Prostate gland (tissue), 2 donors: ENCODE results near the gene LDLRAD4. TPM values are rescaled to one million over a fixed set of nuclear protein-coding genes. Genes with fewer than 3 reads are reported as not detected.

ENCODE experiments used
- DNase-seq: peaks from one replicate; pipeline ENCODE4 v3.0.0-alpha.2; 2019; ENCODE audit warnings: low spot score
- H3K27ac ChIP-seq, 2 donors: fragments of 200-600 bp; sonication (generic); 2 replicates each; pipeline ENCODE4 v1.5.1; 2017 to 2019
- H3K27me3 ChIP-seq: fragments of 200-600 bp; sonication (generic); replicated peaks from 2 replicates; pipeline ENCODE4 v1.5.1; 2019; ENCODE audit not compliant: insufficient read depth
- H3K36me3 ChIP-seq, 2 donors: fragments of 200-600 bp; sonication (generic); 1 replicate in 1 of 2; 2 replicates in 1 of 2; pipeline versions ENCODE4 v1.5.1 to v1.8.1; 2017 to 2019
- H3K4me1 ChIP-seq: fragments of 200-600 bp; sonication (generic); replicated peaks from 2 replicates; pipeline ENCODE4 v1.5.1; 2019
- H3K4me3 ChIP-seq, 2 donors: fragments of 200-600 bp; sonication (generic); 2 replicates each; pipeline ENCODE4 v1.5.1; 2017 to 2019
- H3K9me3 ChIP-seq: fragments of 200-600 bp; sonication (generic); 2 replicates; pipeline ENCODE4 v1.5.1; 2017
- POLR2A ChIP-seq: fragments of 450-650 bp; IDR thresholded peaks from one replicate; pipeline ENCODE4 v1.6.1; 2016; ENCODE audit warnings: antibody characterized with exemption, mild to moderate bottlenecking
- POLR2AphosphoS5 ChIP-seq: sonication (generic); formaldehyde crosslinking; IDR thresholded peaks from one replicate; pipeline ENCODE4 v1.6.1; 2017; ENCODE audit warnings: antibody characterized with exemption
- WGBS: methylation state at CpG from one replicate; pipeline ENCODE4 v1.1.5; 2018; 5-methylcytosine and 5-hydroxymethylcytosine counted together
- intact Hi-C: fragments of 100-400 bp; cut with DNase I; formaldehyde crosslinking; loops from one replicate; pipeline ENCODE4 v1.14.2; 2022
- total RNA-seq, 2 donors: library from RNA; depleted of rRNA; stranded (reverse); fragments of >200 nt; gene quantifications; one replicate each; pipeline ENCODE4 v1.1.0, GENCODE V29; 2016
- TF ChIP-seq, protein P1 (sequence below), 4 experiments: fragments of 200-600 bp in 2 of 4; fragments of 450-650 bp in 2 of 4; sonication (generic) in 2 of 4; IDR thresholded peaks; 1 replicate in 3 of 4; 2 replicates in 1 of 4; pipeline ENCODE4 v1.5.1; 2016 to 2019; ENCODE audit warnings: antibody characterized with exemption in 4 of 4, mild to moderate bottlenecking in 2 of 4, moderate library complexity in 2 of 4

LDLRAD4 gene
- total RNA-seq, 2 donors from 2014 or later: 59.9 to 107 TPM

DNA sequence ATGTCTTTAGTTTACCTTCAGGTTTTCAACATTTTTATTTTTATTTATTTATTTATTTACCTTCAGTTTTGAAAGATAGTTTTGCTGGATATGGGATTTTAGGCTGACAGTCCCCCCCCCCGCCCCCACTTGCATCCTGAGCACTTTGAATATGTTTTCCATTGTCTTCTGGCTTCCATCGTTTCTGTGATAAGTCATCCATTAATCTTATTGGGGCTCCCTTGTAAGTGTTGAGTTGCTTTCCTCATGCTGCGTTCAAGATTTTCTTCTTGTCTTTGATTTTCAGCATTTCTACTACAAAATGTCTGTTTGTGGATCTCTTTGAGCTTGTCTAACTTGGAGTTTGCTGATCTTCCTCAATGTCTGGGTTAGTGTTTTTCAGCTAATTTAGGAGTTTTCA, 19.4 kb upstream of the LDLRAD4 start:
- intact Hi-C loops: no loop called here
- DNase-seq: no peak
- Histone ChIP-seq H3K27me3 (no peaks in the 10 kb centered on the region), H3K4me3 (no peak overlapping the region), H3K27ac (no peak overlapping the region), H3K4me1 (no peaks in the 10 kb centered on the region), H3K9me3 (no peaks in the 10 kb centered on the region), H3K36me3 (no peaks in the 10 kb centered on the region)
- TF ChIP-seq POLR2AphosphoS5: no peak
- TF ChIP-seq, protein P1, sequence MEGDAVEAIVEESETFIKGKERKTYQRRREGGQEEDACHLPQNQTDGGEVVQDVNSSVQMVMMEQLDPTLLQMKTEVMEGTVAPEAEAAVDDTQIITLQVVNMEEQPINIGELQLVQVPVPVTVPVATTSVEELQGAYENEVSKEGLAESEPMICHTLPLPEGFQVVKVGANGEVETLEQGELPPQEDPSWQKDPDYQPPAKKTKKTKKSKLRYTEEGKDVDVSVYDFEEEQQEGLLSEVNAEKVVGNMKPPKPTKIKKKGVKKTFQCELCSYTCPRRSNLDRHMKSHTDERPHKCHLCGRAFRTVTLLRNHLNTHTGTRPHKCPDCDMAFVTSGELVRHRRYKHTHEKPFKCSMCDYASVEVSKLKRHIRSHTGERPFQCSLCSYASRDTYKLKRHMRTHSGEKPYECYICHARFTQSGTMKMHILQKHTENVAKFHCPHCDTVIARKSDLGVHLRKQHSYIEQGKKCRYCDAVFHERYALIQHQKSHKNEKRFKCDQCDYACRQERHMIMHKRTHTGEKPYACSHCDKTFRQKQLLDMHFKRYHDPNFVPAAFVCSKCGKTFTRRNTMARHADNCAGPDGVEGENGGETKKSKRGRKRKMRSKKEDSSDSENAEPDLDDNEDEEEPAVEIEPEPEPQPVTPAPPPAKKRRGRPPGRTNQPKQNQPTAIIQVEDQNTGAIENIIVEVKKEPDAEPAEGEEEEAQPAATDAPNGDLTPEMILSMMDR (IDR thresholded peaks at IDR 0.05): no peak
- TF ChIP-seq POLR2A: no peak
- WGBS: 87% methylated on average over 3 of the region's 3 CpGs

DNA sequence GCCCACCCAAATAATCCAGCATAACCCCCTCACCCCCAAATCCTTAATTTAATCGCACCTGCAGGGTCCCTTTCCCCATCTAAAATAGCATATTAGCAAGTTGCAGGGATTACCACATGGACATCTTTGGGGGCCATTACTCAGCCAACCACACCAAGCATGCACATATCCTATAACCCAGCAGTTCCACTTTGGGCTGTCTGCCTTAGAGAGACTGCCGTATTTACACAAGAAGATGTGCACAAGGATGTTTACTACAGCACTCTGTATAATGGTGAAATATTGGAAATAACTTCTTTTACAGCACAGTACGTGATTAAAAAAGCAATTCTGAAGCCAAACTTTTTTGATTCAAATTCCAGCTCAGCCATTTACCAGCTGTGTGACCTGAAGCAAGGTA, 17.3 kb upstream of the LDLRAD4 start:
- no peaks in the 10 kb centered on the region for H3K27me3 ChIP-seq
- no peak for DNase-seq
- intact Hi-C loops: no loop called here
- H3K4me3 ChIP-seq: no peak overlapping the region
- WGBS: 61% methylated on average over 3 of the region's 3 CpGs
- H3K27ac ChIP-seq: no peak overlapping the region
- H3K9me3 ChIP-seq: no peaks in the 10 kb centered on the region
- H3K36me3 ChIP-seq: no peaks in the 10 kb centered on the region
- H3K4me1 ChIP-seq: no peaks in the 10 kb centered on the region
- TF ChIP-seq, protein P1 (IDR thresholded peaks at IDR 0.05): no peak
- no peak for TF ChIP-seq POLR2A

DNA sequence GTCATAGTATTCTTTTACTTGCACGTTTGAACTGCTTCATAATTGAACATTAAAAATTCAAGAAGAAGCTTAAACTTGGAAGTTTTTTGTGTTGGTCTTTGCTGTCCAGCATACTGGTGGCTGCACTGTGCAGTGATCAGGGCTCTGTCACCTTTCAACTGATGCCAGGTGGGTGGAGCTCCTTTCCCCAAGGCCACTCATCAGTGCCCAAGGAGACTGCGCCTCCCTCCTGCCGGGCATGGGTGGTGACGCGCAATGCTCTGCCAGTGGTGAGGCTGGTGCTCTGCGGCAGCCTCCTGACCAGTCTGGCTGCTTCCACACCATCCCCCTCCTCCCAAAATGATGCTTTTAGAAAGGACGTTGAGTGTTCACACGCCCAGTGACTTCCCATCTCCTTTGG, 16.0 kb upstream of the LDLRAD4 start:
- DNase-seq: no peak
- Histone ChIP-seq H3K4me3 (no peak overlapping the region), H3K4me1 (no peaks in the 10 kb centered on the region), H3K27ac (no peak overlapping the region), H3K36me3 (no peaks in the 10 kb centered on the region), H3K27me3 (no peaks in the 10 kb centered on the region), H3K9me3 (no peaks in the 10 kb centered on the region)
- intact Hi-C loops: no loop called here
- 73% methylated on average over 8 of the region's 8 CpGs for WGBS
- TF ChIP-seq, protein P1 (IDR thresholded peaks at IDR 0.05): no peak
- TF ChIP-seq POLR2AphosphoS5: no peak
- no peak for TF ChIP-seq POLR2A

DNA sequence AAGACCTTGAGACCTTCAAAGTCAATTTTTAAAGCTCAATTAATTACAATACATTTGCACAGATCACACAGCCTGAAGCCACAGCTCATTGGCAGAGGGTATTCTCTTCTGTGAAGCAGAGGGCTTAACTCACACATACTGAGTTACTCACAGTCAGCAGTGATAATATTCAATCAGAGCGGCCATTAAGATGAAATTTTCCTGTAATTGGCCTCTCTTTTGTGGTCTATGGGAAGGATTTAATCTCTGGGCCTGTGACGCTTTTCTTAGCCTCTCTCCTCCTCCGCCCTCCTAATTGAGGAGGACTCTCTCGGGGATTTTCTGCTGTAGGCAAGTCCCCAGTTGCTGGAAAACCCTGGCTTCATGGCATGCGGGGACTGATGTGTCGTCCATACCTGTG, 12.3 kb upstream of the LDLRAD4 start:
- 78% methylated on average over 6 of the region's 6 CpGs for WGBS
- no peak for DNase-seq
- Histone ChIP-seq H3K27ac (no peak overlapping the region), H3K36me3 (no peaks in the 10 kb centered on the region), H3K4me1 (no peaks in the 10 kb centered on the region), H3K4me3 (no peak overlapping the region), H3K27me3 (no peaks in the 10 kb centered on the region), H3K9me3 (no peaks in the 10 kb centered on the region)
- TF ChIP-seq POLR2A (no peak), POLR2AphosphoS5 (no peak)
- TF ChIP-seq, protein P1 (IDR thresholded peaks at IDR 0.05): no peak
- intact Hi-C loops: no loop called here

DNA sequence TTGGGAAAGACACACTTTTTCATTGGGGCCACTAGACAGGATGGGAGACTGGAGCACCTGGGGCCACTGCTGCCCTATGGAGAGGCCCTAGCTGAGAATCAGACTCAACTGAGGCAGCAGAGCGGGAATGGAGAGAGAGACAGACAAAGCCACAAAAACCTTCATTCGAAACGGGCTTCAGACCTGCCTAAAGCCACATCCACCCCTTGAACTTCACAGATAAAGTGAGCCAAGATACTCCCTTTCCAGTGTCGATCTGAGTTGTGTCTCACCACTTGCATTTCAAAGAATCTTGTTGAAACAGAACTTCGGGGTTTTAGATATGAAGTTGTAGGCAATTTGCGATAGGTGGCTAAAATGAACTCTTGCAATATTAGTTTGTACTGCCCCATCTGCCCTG, 11.3 kb upstream of the LDLRAD4 start:
- Histone ChIP-seq H3K27me3 (no peaks in the 10 kb centered on the region), H3K4me1 (no peaks in the 10 kb centered on the region), H3K9me3 (no peaks in the 10 kb centered on the region), H3K36me3 (no peaks in the 10 kb centered on the region), H3K4me3 (no peak overlapping the region), H3K27ac (no peak overlapping the region)
- TF ChIP-seq POLR2AphosphoS5: no peak
- no peak for TF ChIP-seq POLR2A
- TF ChIP-seq, protein P1 (IDR thresholded peaks at IDR 0.05): no peak
- 87% methylated on average over 6 of the region's 6 CpGs for WGBS
- DNase-seq: no peak
- intact Hi-C loops: no loop called here
